DMS 273 treated with DMSO at 0.1 percent for 48 hours (cell line): Measurements from ENCODE around the gene ZSCAN21.

Source experiments
- DNase-seq: peaks from one replicate; lab custom pipeline; 2025; lab: John Stamatoyannopoulos, UW

The ZSCAN21 gene

DNA sequence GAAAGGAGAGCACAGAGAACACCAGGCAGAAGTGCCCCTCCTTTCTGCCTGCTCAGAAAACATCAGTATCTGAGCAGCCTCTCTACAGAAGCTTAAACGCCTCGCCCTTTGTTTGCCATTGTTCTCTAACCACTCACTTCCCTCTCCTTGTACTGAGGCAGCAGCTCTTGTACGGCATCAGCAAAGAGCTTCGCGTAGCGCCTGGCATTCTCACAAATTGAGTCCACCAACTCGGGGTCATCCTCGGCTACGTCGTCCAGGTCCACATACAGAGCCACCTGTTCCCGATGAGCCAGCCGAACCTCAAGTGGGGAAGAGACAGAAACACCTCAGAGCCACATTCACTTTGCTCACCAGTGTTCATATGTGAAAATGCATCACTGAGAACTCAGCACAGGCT is 49.9 kb downstream of the ZSCAN21 start:
- DNase-seq = no peak

GRCh38 chr7:100100420-100101015 is 50.9 kb downstream of the ZSCAN21 start:
- DNase-seq = peak; percentile 75

DNA sequence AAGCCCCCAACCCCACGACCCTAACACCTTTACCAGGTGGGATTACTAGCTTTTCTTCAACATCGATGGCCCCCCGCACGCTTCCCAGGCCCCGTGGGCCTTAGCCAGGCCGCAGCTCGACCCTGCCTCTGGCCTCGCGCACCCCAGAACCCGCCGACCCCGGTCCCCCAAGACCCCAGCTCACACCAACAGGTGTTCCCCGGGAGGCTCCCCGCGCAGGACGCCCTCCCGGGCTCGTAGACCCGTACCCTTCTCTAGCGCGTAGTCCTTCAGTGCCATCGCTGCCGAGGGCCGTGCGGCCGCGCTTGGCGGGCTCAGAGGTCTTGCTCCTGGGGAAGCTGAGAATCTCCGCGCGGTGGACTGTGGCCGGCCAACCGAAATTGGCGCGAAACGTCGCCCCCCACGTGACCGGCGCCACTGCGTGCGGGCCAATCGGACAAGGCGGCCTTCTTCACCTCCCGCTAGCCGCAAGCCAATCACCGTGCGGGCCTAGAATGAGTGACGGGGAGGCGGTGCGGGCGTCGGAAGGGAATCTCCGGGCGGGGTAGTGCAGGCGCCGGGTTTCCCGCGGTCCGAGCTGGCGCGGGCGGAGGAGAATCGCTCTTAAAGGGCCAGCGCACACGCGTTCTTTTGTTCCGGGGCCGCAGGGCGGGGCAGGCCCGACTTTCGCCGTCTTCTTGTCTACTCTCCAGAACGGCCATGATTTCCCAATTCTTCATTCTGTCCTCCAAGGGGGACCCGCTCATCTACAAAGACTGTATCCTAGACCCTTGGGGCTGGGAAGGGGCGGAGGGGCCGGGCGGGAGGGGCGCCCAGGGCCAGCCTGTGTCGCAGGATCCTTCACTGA is 51.7 kb downstream of the ZSCAN21 start, which contains the start of the genes AP4M1 and MCM7:
TSS of gene AP4M1 (plus strand) at position 628 of the 847 bp plus-strand sequence. CDS start at position 700, 72 bp downstream.
TSS of gene MCM7 (minus strand) at position 382 of the 847 bp plus-strand sequence. CDS start at position 279, 103 bp downstream.
- DNase-seq = peak; percentile 99

GRCh38 chr7:100102950-100103840 is 53.6 kb downstream of the ZSCAN21 start:
- DNase-seq = no peak

DNA sequence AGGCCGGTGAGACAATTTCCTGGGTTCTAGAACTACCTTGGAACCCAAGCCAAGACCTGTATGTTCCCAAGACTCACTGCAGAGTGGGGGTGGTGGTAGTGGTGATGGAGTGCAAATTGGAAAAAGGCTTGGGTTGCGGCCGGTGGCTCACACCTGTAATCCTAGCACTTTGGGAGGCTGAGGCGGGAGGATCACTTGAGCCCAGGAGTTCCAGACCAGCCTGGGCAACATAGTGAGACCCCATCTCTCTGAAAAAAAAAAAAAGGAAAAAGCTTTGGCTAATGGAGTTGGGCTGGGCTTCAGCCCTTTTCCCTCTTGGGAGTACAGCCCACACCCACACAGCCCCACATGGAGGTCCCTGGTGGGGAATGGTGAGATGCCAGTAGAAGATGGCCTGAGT is 56.0 kb downstream of the ZSCAN21 start:
- no peak for DNase-seq

- no peak for DNase-seq
Observed at GRCh38 chr7:100106633-100107032, 57.1 kb downstream of the ZSCAN21 start.

- no peak for DNase-seq
Observed at GRCh38 chr7:100107125-100107737, 57.7 kb downstream of the ZSCAN21 start.

GRCh38 chr7:100107890-100108289 is 58.3 kb downstream of the ZSCAN21 start:
- no peak for DNase-seq

DNA sequence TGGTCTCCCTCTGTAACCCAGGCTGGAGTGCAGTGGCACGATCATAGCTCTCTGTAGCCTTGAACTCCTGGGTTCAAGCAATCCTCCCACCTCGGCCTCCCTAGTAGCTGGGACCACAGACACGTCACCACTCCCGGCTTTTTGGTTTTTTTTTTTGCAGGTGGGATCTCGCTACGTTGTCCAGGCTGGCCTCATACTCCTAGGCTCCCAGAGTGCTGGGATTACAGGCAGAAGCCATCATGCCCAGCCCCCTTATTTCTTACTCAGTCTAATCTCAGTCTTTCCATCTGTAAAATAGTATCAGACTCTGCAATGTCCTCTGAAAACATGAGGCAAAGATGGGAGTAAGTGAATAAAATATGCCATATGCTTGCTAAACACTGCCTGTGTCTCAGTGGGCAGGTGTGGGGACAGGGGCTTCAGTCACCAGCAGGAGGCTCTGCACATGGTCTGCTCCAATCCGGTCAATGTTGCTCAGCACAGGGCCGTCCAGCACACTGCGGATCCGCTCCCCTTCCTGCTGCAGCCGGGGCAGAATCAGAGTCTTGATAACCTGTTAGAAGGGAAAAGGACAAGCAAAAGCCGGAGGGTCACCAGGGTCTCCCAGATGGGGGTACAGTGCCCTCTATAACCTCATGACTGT is 60.1 kb downstream of the ZSCAN21 start:
- DNase-seq = no peak

- DNase-seq = no peak
Observed at GRCh38 chr7:100111156-100111555, 61.6 kb downstream of the ZSCAN21 start.

DNA sequence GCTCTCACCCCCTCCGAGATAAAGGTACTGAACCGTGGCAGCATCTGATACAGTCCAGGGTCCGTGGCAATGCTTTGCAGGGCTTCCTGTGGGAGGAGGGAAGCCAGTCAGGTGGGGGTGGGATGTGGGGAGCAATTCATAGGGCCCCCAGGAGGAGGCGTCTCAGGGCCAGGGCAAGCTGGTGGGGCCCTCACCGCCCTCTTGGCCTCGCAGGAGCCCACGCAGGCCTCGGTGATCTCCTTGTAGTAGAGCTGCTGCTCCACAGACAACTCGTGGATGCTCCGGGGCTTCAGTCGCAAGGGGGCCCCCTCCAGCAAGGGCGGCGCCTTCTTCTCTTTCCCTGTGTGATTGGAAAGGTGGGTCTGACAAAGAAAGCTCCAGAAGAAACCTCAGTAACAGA is 62.3 kb downstream of the ZSCAN21 start:
- no peak for DNase-seq
